A673 (cell line): Measurements from ENCODE around the gene HP1BP3.

Source experiments
- EZH2 ChIP-seq: fragments of 200-600 bp; sonication (generic); IDR thresholded peaks from 2 replicates; pipeline ENCODE4 v1.6.1; 2017; ENCODE audit warnings: borderline replicate concordance, low read depth, mild to moderate bottlenecking, mixed read lengths, antibody characterized with exemption, low read length; ENCODE audit not compliant: poor library complexity, severe bottlenecking
- TF ChIP-seq, protein P1 (sequence below): fragments of 300-800, 200-600 bp; sonication (generic); conservative IDR thresholded peaks from 2 replicates; pipeline ENCODE4 v1.5.1; 2017; ENCODE audit warnings: low read depth, mild to moderate bottlenecking, antibody characterized with exemption, low read length, moderate library complexity, mixed read lengths

DNA sequence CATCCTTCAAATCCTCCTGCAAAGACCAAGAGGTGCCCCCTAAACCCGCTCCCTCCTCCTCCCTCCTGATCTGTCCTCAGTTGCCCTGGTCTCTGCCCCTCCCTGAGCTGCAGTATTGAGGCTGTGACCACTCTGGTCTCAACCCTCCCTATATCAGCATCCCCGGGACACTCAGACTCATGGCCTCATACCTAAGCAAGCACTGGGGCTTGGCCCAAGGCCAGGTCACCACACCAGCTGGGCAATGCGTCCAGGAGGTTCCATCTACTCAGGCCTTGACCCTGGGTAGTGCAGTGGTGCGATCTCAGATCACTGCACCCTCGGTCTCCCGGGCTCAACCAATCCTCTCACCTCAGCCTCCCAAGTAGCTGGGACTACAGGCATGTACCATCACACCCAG, 79.0 kb downstream of the HP1BP3 start:
- TF ChIP-seq, protein P1, sequence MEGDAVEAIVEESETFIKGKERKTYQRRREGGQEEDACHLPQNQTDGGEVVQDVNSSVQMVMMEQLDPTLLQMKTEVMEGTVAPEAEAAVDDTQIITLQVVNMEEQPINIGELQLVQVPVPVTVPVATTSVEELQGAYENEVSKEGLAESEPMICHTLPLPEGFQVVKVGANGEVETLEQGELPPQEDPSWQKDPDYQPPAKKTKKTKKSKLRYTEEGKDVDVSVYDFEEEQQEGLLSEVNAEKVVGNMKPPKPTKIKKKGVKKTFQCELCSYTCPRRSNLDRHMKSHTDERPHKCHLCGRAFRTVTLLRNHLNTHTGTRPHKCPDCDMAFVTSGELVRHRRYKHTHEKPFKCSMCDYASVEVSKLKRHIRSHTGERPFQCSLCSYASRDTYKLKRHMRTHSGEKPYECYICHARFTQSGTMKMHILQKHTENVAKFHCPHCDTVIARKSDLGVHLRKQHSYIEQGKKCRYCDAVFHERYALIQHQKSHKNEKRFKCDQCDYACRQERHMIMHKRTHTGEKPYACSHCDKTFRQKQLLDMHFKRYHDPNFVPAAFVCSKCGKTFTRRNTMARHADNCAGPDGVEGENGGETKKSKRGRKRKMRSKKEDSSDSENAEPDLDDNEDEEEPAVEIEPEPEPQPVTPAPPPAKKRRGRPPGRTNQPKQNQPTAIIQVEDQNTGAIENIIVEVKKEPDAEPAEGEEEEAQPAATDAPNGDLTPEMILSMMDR, result no peak
- no peak for TF ChIP-seq EZH2
